CD14-positive monocyte (primary cell): ENCODE results near the gene RHOT2. TPM values are rescaled to one million over a fixed set of nuclear protein-coding genes. Genes with fewer than 3 reads are reported as not detected.
A peak's percentile ranks its signal among the peaks of the same experiment; 100 is the strongest.
"Not testable (repeated sequence)": the region's sequence is repeated elsewhere in the genome, so short reads cannot be mapped to it uniquely, and the experiment has no call there.

ENCODE experiments used
- DNase-seq, 3 donors: peaks; one replicate each; pipeline ENCODE4 v3.0.0-alpha.2; 2011 to 2022
- H2AFZ ChIP-seq: 2 replicates; pipeline ENCODE4 v1.6.0; 2012; ENCODE audit warnings: mild to moderate bottlenecking, low read depth, low read length, inconsistent platforms; ENCODE audit not compliant: insufficient read depth, poor library complexity, severe bottlenecking
- H3K27ac ChIP-seq, 2 donors: 1 replicate in 1 of 2; 2 replicates in 1 of 2; pipeline ENCODE4 v1.5.1; 2012 to 2013; ENCODE audit warnings: low read length in 2 of 2, control low read depth in 1 of 2, inconsistent platforms in 1 of 2, low read depth in 1 of 2, mild to moderate bottlenecking in 1 of 2
- H3K27me3 ChIP-seq, 2 donors: one replicate each; pipeline versions ENCODE4 v1.6.0 to v1.6.1; 2011 to 2013; ENCODE audit warnings: low read length in 2 of 2; ENCODE audit not compliant: control insufficient read depth in 2 of 2, insufficient read depth in 2 of 2
- H3K36me3 ChIP-seq, 2 donors: replicated peaks in 1 of 2; 1 replicate in 1 of 2; 2 replicates in 1 of 2; pipeline versions ENCODE4 v1.5.1 to v1.6.1; 2012 to 2013; ENCODE audit warnings: low read length in 2 of 2, control low read depth in 1 of 2, inconsistent platforms in 1 of 2, mild to moderate bottlenecking in 1 of 2; ENCODE audit not compliant: insufficient read depth in 2 of 2, control insufficient read depth in 1 of 2
- H3K4me1 ChIP-seq, 2 donors: 1 replicate in 1 of 2; 2 replicates in 1 of 2; pipeline versions ENCODE4 v1.5.1 to v1.6.1; 2012 to 2013; ENCODE audit warnings: low read length in 2 of 2, control low read depth in 1 of 2, inconsistent platforms in 1 of 2, mild to moderate bottlenecking in 1 of 2, moderate library complexity in 1 of 2; ENCODE audit not compliant: insufficient read depth in 2 of 2, control insufficient read depth in 1 of 2
- H3K4me2 ChIP-seq: replicated peaks from 2 replicates; pipeline ENCODE3; 2012; ENCODE audit warnings: low read length, moderate library complexity, mild to moderate bottlenecking; ENCODE audit not compliant: poor library complexity, severe bottlenecking; ENCODE audit errors: extremely low read depth
- H3K4me3 ChIP-seq, 3 experiments: fragments of 200-600 bp in 1 of 3; sonication (generic) in 1 of 3; replicated peaks in 1 of 3; 1 replicate in 2 of 3; 2 replicates in 1 of 3; pipeline ENCODE4 v1.5.1; 2011 to 2013; ENCODE audit warnings: low read length in 3 of 3, mild to moderate bottlenecking in 3 of 3, control low read depth in 2 of 3, low read depth in 2 of 3, inconsistent platforms in 1 of 3, moderate library complexity in 1 of 3
- H3K79me2 ChIP-seq: 2 replicates; pipeline ENCODE4 v1.6.0; 2012; ENCODE audit warnings: mild to moderate bottlenecking, control low read depth, inconsistent platforms, low read length, moderate library complexity; ENCODE audit not compliant: insufficient read depth
- H3K9ac ChIP-seq: 2 replicates; pipeline ENCODE4 v1.6.0; 2017; ENCODE audit warnings: low read length, mild to moderate bottlenecking; ENCODE audit not compliant: insufficient read depth, poor library complexity, severe bottlenecking
- H3K9me3 ChIP-seq, 2 donors: replicated peaks in 1 of 2; 1 replicate in 1 of 2; 2 replicates in 1 of 2; pipeline versions ENCODE4 v1.5.1 to v1.6.1; 2012 to 2013; ENCODE audit warnings: low read length in 2 of 2, control low read depth in 1 of 2; ENCODE audit not compliant: control insufficient read depth in 1 of 2, insufficient read depth in 1 of 2
- H4K20me1 ChIP-seq: 2 replicates; pipeline ENCODE4 v1.6.0; 2012; ENCODE audit warnings: mild to moderate bottlenecking, low read length, control low read depth, moderate library complexity; ENCODE audit not compliant: insufficient read depth
- H3K27ac Mint-ChIP-seq, 7 donors: one replicate each; pipeline ENCODE4 v1.8.0; 2020; ENCODE audit warnings: mild to moderate bottlenecking in 7 of 7, mixed read lengths in 7 of 7, moderate library complexity in 6 of 7, inconsistent platforms in 2 of 7
- H3K27me3 Mint-ChIP-seq, 3 donors: one replicate each; pipeline ENCODE4 v1.8.0; 2021 to 2022; ENCODE audit warnings: low read depth in 3 of 3, mild to moderate bottlenecking in 3 of 3, mixed read lengths in 3 of 3, moderate library complexity in 3 of 3, inconsistent platforms in 1 of 3
- H3K36me3 Mint-ChIP-seq, 2 donors: one replicate each; pipeline ENCODE4 v1.8.0; 2020; ENCODE audit warnings: mixed read lengths in 2 of 2, inconsistent platforms in 1 of 2, mild to moderate bottlenecking in 1 of 2
- H3K4me1 Mint-ChIP-seq: one replicate; pipeline ENCODE4 v1.8.0; 2020; ENCODE audit warnings: mild to moderate bottlenecking, mixed read lengths
- H3K4me3 Mint-ChIP-seq, 2 donors: one replicate each; pipeline ENCODE4 v1.8.0; 2020; ENCODE audit warnings: mild to moderate bottlenecking in 2 of 2, mixed read lengths in 2 of 2, moderate library complexity in 1 of 2
- H3K9me3 Mint-ChIP-seq, 7 donors: one replicate each; pipeline ENCODE4 v1.8.0; 2020 to 2022; ENCODE audit warnings: mixed read lengths in 7 of 7, mild to moderate bottlenecking in 6 of 7, moderate library complexity in 6 of 7, inconsistent platforms in 2 of 7
- CTCF ChIP-seq: fragments of 200-600 bp; IDR thresholded peaks from one replicate; pipeline ENCODE4 v1.8.0; 2022; ENCODE audit warnings: antibody characterized with exemption, mild to moderate bottlenecking
- WGBS: methylation state at CpG from one replicate; pipeline ENCODE4 v1.1.5; 2013; ENCODE audit warnings: missing lambda C conversion rate; ENCODE audit not compliant: insufficient coverage; 5-methylcytosine and 5-hydroxymethylcytosine counted together
- intact Hi-C, 2 donors: fragments of 100-400 bp; cut with micrococcal nuclease; formaldehyde crosslinking; loops; one replicate each; pipeline versions ENCODE4 v1.15.0 to v1.15.1; 2023
- polyA plus RNA-seq, 3 donors: library from polyadenylated mRNA; depleted of rRNA in 1 of 3; unstranded in 2 of 3; stranded (reverse) in 1 of 3; fragments of 300-500 nt in 2 of 3; fragments of >200 nt in 1 of 3; fragmentation: Illumina TruSeq in 2 of 3; gene quantifications; 1 replicate in 2 of 3; 2 replicates in 1 of 3; pipeline ENCODE4 v1.2.3, GENCODE V29; 2012 to 2021

Gene RHOT2
- polyA plus RNA-seq, 3 donors: 25.4 to 276 (median 26.3) TPM

- 89% methylated on average over 24 of the region's 26 CpGs for WGBS
- peak overlapping the region; percentile 75 for H3K9ac ChIP-seq
- H3K27me3 ChIP-seq: peaks cover 15 to 29% of the 10 kb centered on the region in 2 donors
- peak in 1 of 3 donors; percentile 32 for DNase-seq
- H3K36me3 ChIP-seq: peaks cover 0 to 11% of the 10 kb centered on the region in 2 donors
- Mint-ChIP-seq H3K36me3 (peaks cover 17 to 22% of the 10 kb centered on the region in 2 donors), H3K4me3 (peak overlapping the region; percentile 87 to 94), H3K27ac (peak overlapping the region in 6 of 7 donors; percentile 74 to 93 (median 85)), H3K4me1 (peaks cover 16% of the 10 kb centered on the region), H3K9me3 (peaks cover under 1 to 10% (median 6%) of the 10 kb centered on the region in 7 donors), H3K27me3 (peaks cover 31 to 36% (median 32%) of the 10 kb centered on the region in 3 donors)
- peaks cover 26 to 43% of the 10 kb centered on the region in 2 donors for H3K4me1 ChIP-seq
- peak overlapping the region; percentile 70 to 80 for H3K27ac ChIP-seq
- peak overlapping the region; percentile 95 for H3K4me2 ChIP-seq
- H3K79me2 ChIP-seq: no peaks in the 10 kb centered on the region
- H3K4me3 ChIP-seq: peak overlapping the region; percentile 77 to 92 (median 87)
- no peak for TF ChIP-seq CTCF
- peaks cover 4% of the 10 kb centered on the region for H4K20me1 ChIP-seq
- peaks cover 0 to 4% of the 10 kb centered on the region in 2 donors for H3K9me3 ChIP-seq
- peak overlapping the region; percentile 86 for H2AFZ ChIP-seq
- intact Hi-C loops: no loop called here
Measured at GRCh38 chr16:689175-689897, 21.4 kb downstream of the RHOT2 start.

GRCh38 chr16:691242-691641 lies 23.3 kb downstream of the RHOT2 start:
- Mint-ChIP-seq H3K9me3 (peaks cover 3 to 15% (median 7%) of the 10 kb centered on the region in 7 donors), H3K27me3 (peaks cover 44 to 54% (median 49%) of the 10 kb centered on the region in 3 donors), H3K4me1 (peaks cover 25% of the 10 kb centered on the region), H3K36me3 (peaks cover 13 to 19% of the 10 kb centered on the region in 2 donors), H3K4me3 (peak overlapping the region; percentile 43 to 94), H3K27ac (peak overlapping the region in 1 of 7 donors; percentile 70)
- H3K79me2 ChIP-seq, H3K4me2 ChIP-seq, H3K4me3 ChIP-seq, H3K9me3 ChIP-seq, intact Hi-C loops, H3K9ac ChIP-seq, DNase-seq, H4K20me1 ChIP-seq, H3K27ac ChIP-seq, H2AFZ ChIP-seq: not testable (repeated sequence)
- peaks cover 33 to 45% of the 10 kb centered on the region in 2 donors for H3K4me1 ChIP-seq
- peaks cover 20 to 47% of the 10 kb centered on the region in 2 donors for H3K27me3 ChIP-seq
- 92% methylated on average over 12 of the region's 16 CpGs for WGBS
- peaks cover 0 to 11% of the 10 kb centered on the region in 2 donors for H3K36me3 ChIP-seq
